AG10803 (cell line): Measurements from ENCODE around the gene LPP.

Source experiments
- DNase-seq: peaks from one replicate; pipeline ENCODE4 v3.0.0; 2010; ENCODE audit warnings: low read depth
- H3K4me3 ChIP-seq: 2 replicates; pipeline ENCODE4 v1.5.1; 2011; ENCODE audit warnings: mild to moderate bottlenecking, low read length, control low read depth
- TF ChIP-seq, protein P1 (sequence below): conservative IDR thresholded peaks from 2 replicates; pipeline ENCODE4 v1.5.1; 2011; ENCODE audit warnings: mild to moderate bottlenecking, low read length, control low read depth, inconsistent platforms

Gene LPP

DNA sequence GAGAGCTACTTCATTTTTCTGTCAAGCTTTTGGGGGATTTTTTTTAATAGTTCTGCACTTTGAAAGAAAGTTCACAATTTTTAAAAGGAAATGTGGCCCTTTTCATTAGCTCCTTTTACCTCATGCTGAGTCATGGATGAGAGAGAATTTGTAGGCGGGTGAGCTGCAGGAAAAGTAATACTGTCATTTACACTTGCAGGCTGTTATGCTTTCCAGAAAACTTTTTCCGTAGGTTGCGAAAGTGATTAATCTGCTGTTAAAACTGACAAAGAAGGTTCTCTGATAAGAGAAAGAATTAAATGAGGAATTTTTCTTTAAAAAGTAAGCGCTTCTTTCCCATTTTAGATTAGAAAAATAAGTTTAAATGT, 430.2 kb downstream of the LPP start:
- DNase-seq = peak; percentile 66
- no peak overlapping the region for H3K4me3 ChIP-seq
- TF ChIP-seq, protein P1, sequence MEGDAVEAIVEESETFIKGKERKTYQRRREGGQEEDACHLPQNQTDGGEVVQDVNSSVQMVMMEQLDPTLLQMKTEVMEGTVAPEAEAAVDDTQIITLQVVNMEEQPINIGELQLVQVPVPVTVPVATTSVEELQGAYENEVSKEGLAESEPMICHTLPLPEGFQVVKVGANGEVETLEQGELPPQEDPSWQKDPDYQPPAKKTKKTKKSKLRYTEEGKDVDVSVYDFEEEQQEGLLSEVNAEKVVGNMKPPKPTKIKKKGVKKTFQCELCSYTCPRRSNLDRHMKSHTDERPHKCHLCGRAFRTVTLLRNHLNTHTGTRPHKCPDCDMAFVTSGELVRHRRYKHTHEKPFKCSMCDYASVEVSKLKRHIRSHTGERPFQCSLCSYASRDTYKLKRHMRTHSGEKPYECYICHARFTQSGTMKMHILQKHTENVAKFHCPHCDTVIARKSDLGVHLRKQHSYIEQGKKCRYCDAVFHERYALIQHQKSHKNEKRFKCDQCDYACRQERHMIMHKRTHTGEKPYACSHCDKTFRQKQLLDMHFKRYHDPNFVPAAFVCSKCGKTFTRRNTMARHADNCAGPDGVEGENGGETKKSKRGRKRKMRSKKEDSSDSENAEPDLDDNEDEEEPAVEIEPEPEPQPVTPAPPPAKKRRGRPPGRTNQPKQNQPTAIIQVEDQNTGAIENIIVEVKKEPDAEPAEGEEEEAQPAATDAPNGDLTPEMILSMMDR = no peak

GRCh38 chr3:188584958-188585689, 431.2 kb downstream of the LPP start:
- H3K4me3 ChIP-seq = no peak overlapping the region
- no peak for DNase-seq
- TF ChIP-seq, protein P1 = no peak

DNA sequence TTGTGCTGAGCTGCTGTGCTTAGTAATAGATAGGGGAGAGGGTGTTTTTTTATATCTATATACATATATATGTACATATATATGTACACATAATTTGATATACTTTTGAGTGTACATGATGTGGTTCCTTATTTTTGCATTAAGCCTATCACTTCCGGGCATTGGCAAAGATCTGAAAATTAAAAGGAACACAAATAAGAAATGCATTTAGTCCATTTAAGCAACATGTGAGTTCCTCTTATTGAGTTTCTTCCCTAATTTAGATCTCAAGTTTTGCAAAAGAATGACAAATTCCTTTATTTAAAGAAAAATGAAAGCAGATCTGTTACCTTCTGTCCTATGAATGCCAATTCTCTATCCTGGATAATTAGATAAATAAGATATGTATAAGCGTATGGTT, 435.1 kb downstream of the LPP start:
- H3K4me3 ChIP-seq = no peak overlapping the region
- DNase-seq = no peak
- TF ChIP-seq, protein P1 = no peak

DNA sequence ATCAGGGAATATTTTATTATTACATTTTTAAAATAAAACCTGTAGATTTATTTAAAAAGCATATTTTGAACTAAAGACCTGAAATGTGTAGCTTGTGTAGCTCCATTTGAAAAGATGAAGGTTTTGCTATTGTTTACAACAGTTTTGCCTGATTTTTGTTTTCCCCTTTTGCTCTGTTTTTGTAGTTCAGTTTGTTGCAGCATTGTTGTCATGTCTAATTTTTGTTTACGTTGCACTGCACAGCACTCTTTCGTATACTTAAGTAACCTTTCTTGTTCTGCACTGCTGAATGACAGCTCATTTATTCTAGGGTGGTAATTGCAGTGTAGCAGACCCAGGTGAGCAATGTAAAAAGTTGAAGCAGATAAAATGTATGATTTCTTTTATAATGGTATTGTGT, 435.8 kb downstream of the LPP start:
- DNase-seq = no peak
- no peak overlapping the region for H3K4me3 ChIP-seq
- TF ChIP-seq, protein P1 = no peak

DNA sequence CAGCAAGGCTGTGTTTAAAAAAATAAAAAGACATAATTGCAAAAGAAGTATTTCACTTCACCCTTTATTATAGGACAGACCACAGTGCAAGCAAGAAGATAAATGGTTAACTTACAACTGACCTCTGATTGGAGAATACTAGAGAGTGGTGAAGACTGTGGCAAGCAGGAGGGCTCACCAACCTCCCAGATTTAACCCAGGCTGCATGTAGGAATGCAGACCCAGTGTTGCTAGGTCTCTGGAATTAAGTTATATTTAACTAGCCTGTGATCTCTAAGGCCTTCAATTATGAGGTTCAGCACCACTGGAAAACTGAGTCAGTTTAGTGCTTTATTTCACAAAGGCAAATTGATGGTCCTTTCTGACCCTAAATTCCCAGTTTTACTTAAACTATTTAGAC, 436.6 kb downstream of the LPP start:
- DNase-seq = no peak
- TF ChIP-seq, protein P1 = no peak
- H3K4me3 ChIP-seq = no peak overlapping the region

DNA sequence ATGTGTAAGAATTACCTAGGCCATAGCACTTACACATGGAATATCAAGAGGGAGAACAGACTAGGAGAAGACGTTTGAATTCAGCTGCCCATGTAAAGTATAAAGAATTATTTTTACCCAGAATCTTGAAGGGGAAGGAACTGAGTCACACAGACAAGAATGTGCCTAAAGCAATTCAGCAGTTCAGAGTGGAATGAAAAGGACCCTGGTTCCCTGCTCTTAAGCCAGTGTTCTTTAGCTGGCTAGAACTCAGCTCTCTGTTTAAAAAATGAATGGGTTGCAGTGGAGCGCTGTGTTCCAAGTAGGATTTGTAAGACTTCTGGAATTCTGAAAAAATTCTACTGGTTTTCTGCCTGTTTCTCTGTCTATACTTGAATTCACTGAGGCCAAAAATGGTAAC, 440.2 kb downstream of the LPP start:
- DNase-seq = peak; percentile 96
- H3K4me3 ChIP-seq = no peak overlapping the region
- TF ChIP-seq, protein P1 = no peak

- H3K4me3 ChIP-seq = no peak overlapping the region
- peak; percentile 93 for DNase-seq
- TF ChIP-seq, protein P1 = no peak
Measured at GRCh38 chr3:188595890-188596376, 442.0 kb downstream of the LPP start.
